Sigmoid colon (tissue), 4 donors: ENCODE data around the gene DYNC1LI1.

ENCODE experiments used
- EP300 ChIP-seq, 4 donors: sonication (generic); formaldehyde crosslinking; IDR thresholded peaks; one replicate each; pipeline ENCODE4 v1.6.1; 2017; ENCODE audit warnings: antibody characterized with exemption in 4 of 4
- POLR2A ChIP-seq, 2 donors: fragments of 450-650 bp; IDR thresholded peaks; one replicate each; pipeline ENCODE4 v1.6.1; 2016; ENCODE audit warnings: antibody characterized with exemption in 2 of 2, mild to moderate bottlenecking in 2 of 2, moderate library complexity in 2 of 2
- TF ChIP-seq, protein P1 (sequence below), 4 experiments: fragments of 450-650 bp in 3 of 4; fragments of 200-600 bp in 1 of 4; IDR thresholded peaks; one replicate each; pipeline ENCODE4 v1.5.1; 2016 to 2019; ENCODE audit warnings: antibody characterized with exemption in 4 of 4, mild to moderate bottlenecking in 3 of 4, moderate library complexity in 2 of 4

DNA sequence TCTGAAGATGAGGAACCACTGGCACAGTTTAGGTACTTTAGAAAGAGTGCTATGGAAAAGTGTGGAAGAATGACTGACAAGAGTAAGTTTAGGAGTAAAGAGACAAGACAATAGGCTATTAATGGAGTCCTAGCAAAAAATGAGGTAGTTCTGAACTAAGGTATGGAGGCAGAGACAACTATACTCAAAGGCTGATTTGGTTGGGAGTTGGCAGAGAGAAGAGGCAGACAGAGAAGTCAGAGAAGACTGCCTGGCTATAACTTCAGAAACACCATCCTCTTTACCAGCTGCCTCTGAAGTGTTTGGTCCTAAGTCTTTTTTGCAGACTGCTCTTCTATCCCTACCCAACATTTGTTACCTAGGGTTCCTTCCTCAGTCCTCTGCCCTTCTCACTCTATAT, 19.2 kb downstream of the DYNC1LI1 start:
- TF ChIP-seq, protein P1, sequence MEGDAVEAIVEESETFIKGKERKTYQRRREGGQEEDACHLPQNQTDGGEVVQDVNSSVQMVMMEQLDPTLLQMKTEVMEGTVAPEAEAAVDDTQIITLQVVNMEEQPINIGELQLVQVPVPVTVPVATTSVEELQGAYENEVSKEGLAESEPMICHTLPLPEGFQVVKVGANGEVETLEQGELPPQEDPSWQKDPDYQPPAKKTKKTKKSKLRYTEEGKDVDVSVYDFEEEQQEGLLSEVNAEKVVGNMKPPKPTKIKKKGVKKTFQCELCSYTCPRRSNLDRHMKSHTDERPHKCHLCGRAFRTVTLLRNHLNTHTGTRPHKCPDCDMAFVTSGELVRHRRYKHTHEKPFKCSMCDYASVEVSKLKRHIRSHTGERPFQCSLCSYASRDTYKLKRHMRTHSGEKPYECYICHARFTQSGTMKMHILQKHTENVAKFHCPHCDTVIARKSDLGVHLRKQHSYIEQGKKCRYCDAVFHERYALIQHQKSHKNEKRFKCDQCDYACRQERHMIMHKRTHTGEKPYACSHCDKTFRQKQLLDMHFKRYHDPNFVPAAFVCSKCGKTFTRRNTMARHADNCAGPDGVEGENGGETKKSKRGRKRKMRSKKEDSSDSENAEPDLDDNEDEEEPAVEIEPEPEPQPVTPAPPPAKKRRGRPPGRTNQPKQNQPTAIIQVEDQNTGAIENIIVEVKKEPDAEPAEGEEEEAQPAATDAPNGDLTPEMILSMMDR (IDR thresholded peaks at IDR 0.05): no peak
- TF ChIP-seq EP300 (IDR thresholded peaks at IDR 0.05) (no peak), POLR2A (IDR thresholded peaks at IDR 0.05) (no peak)
